Ovary (tissue), 3 donors: ENCODE results near the gene SYNDIG1.

Source experiments
- CTCF ChIP-seq, 3 donors: fragments of 450-650 bp in 2 of 3; fragments of 200-600 bp in 1 of 3; IDR thresholded peaks; one replicate each; pipeline versions ENCODE4 v1.5.1 to v1.8.0; 2016 to 2022; ENCODE audit warnings: antibody characterized with exemption in 3 of 3, mild to moderate bottlenecking in 1 of 3
- EP300 ChIP-seq: sonication (generic); formaldehyde crosslinking; IDR thresholded peaks from one replicate; pipeline ENCODE4 v1.6.1; 2017; ENCODE audit warnings: antibody characterized with exemption
- POLR2A ChIP-seq: fragments of 450-650 bp; IDR thresholded peaks from one replicate; pipeline ENCODE4 v1.6.1; 2017; ENCODE audit warnings: antibody characterized with exemption, mild to moderate bottlenecking, moderate library complexity
- donor health status: DM: no; HTN: no; CAD: no.

- TF ChIP-seq CTCF (IDR thresholded peaks at IDR 0.05): no peak
- no peak for TF ChIP-seq POLR2A
- no peak for TF ChIP-seq EP300
Observed at GRCh38 chr20:24694727-24695528, 225.5 kb downstream of the SYNDIG1 start.
